H1 (cell line): ENCODE data around the gene TOP3B. TPM values are rescaled to one million over a fixed set of nuclear protein-coding genes. Genes with fewer than 3 reads are reported as not detected.
A peak's percentile ranks its signal among the peaks of the same experiment; 100 is the strongest.

Experiments
- CTCF ChIA-PET: fragments of 300-600 bp; sonication (Branson Sonifier 250); formaldehyde crosslinking; loops from one replicate; lab custom pipeline; 2021; ENCODE audit not compliant: partially characterized antibody; lab: Charles Lee
- POLR2A ChIA-PET: fragments of 300-600 bp; sonication (Branson Sonifier 250); formaldehyde crosslinking; loops from one replicate; lab custom pipeline; 2021; ENCODE audit warnings: inconsistent platforms; ENCODE audit not compliant: partially characterized antibody; lab: Charles Lee
- DNase-seq, 2 experiments: peaks; one replicate each; pipeline versions ENCODE4 v3.0.0 to v3.0.0-alpha.2; 2010 to 2022; ENCODE audit warnings: low spot score in 2 of 2, low read depth in 1 of 2, mixed read lengths in 1 of 2
- FAIRE-seq: peaks from 2 replicates; lab custom pipeline; 2011; peaks lifted over from hg19 to GRCh38; lab: Jason Lieb, UNC
- H2AFZ ChIP-seq: 2 replicates; pipeline ENCODE4 v1.8.1; 2012; ENCODE audit warnings: low read length, inconsistent platforms
- H2AK5ac ChIP-seq: 2 replicates; pipeline ENCODE4 v1.6.1; 2013; ENCODE audit warnings: low read depth, low read length
- H2BK120ac ChIP-seq: replicated peaks from 2 replicates; pipeline ENCODE3; 2013; ENCODE audit warnings: low read depth, low read length, inconsistent platforms
- H2BK12ac ChIP-seq: 2 replicates; pipeline ENCODE4 v1.6.1; 2013; ENCODE audit warnings: low read depth, low read length
- H2BK15ac ChIP-seq: 2 replicates; pipeline ENCODE4 v1.6.1; 2013; ENCODE audit warnings: low read length
- H2BK20ac ChIP-seq: 2 replicates; pipeline ENCODE4 v1.6.1; 2013; ENCODE audit warnings: low read length
- H2BK5ac ChIP-seq: 2 replicates; pipeline ENCODE4 v1.6.1; 2013; ENCODE audit warnings: low read depth, low read length
- H3K14ac ChIP-seq: 2 replicates; pipeline ENCODE4 v1.6.1; 2013; ENCODE audit warnings: inconsistent platforms; ENCODE audit not compliant: insufficient read length
- H3K18ac ChIP-seq: 2 replicates; pipeline ENCODE4 v1.6.1; 2013; ENCODE audit warnings: low read length; ENCODE audit errors: extremely low read depth
- H3K23ac ChIP-seq: 2 replicates; pipeline ENCODE4 v1.6.1; 2013; ENCODE audit warnings: inconsistent platforms; ENCODE audit not compliant: insufficient read length
- H3K23me2 ChIP-seq: 2 replicates; pipeline ENCODE4 v1.6.1; 2013; ENCODE audit warnings: low read depth, low read length
- H3K27ac ChIP-seq: 2 replicates; pipeline ENCODE4 v1.6.1; 2011; ENCODE audit warnings: low read depth, low read length, inconsistent platforms
- H3K27me3 ChIP-seq, 4 experiments: replicated peaks in 1 of 4; 1 replicate in 1 of 4; 2 replicates in 3 of 4; pipeline versions ENCODE4 v1.6.1 to v1.8.1; 2011 to 2013; ENCODE audit warnings: low read length in 3 of 4, mild to moderate bottlenecking in 3 of 4, inconsistent platforms in 2 of 4, mixed read lengths in 2 of 4, moderate library complexity in 1 of 4; ENCODE audit not compliant: control insufficient read depth in 3 of 4, insufficient read depth in 3 of 4; ENCODE audit errors: extremely low read depth in 1 of 4
- H3K36me3 ChIP-seq, 4 experiments: 2 replicates each; pipeline versions ENCODE4 v1.6.1 to v1.8.1; 2011 to 2013; ENCODE audit warnings: mild to moderate bottlenecking in 4 of 4, low read length in 3 of 4, moderate library complexity in 2 of 4, control low read depth in 1 of 4, inconsistent platforms in 1 of 4; ENCODE audit not compliant: insufficient read depth in 4 of 4, control insufficient read depth in 2 of 4
- H3K4ac ChIP-seq: replicated peaks from 2 replicates; pipeline ENCODE3; 2013; ENCODE audit warnings: low read length, low read depth, mixed read lengths, inconsistent platforms; ENCODE audit not compliant: insufficient read length
- H3K4me1 ChIP-seq, 4 experiments: replicated peaks in 1 of 4; 1 replicate in 1 of 4; 2 replicates in 3 of 4; pipeline versions ENCODE4 v1.6.1 to v1.8.1; 2011 to 2013; ENCODE audit warnings: low read length in 3 of 4, inconsistent platforms in 2 of 4, mixed read lengths in 1 of 4; ENCODE audit not compliant: insufficient read depth in 4 of 4, control insufficient read depth in 3 of 4
- H3K4me2 ChIP-seq, 2 experiments: 2 replicates each; pipeline versions ENCODE4 v1.6.1 to v1.8.1; 2011 to 2013; ENCODE audit warnings: low read depth in 2 of 2, low read length in 2 of 2, control low read depth in 1 of 2, inconsistent platforms in 1 of 2, mild to moderate bottlenecking in 1 of 2; ENCODE audit not compliant: insufficient read depth in 1 of 2
- H3K4me3 ChIP-seq, 4 experiments: fragments of 200-600, 300-600 bp in 1 of 4; sonication (generic), shearing (Covaris generic), sonication (Bioruptor Twin) in 1 of 4; 2 replicates each; pipeline versions ENCODE4 v1.5.1 to v1.8.1; 2011 to 2016; ENCODE audit warnings: low read length in 4 of 4, low read depth in 3 of 4, control low read depth in 2 of 4, inconsistent platforms in 2 of 4, mild to moderate bottlenecking in 2 of 4, mixed read lengths in 1 of 4, moderate library complexity in 1 of 4; ENCODE audit not compliant: insufficient read depth in 2 of 4; ENCODE audit errors: extremely low read depth in 1 of 4
- H3K56ac ChIP-seq: replicated peaks from 2 replicates; pipeline ENCODE3; 2013; ENCODE audit warnings: low read depth, mild to moderate bottlenecking, mixed read lengths, low read length, inconsistent platforms; ENCODE audit not compliant: insufficient read length
- H3K79me1 ChIP-seq: 2 replicates; pipeline ENCODE4 v1.6.1; 2013; ENCODE audit warnings: low read depth, low read length, control low read depth
- H3K79me2 ChIP-seq, 2 experiments: 2 replicates each; pipeline versions ENCODE4 v1.6.1 to v1.8.1; 2012 to 2013; ENCODE audit warnings: low read length in 2 of 2, mild to moderate bottlenecking in 2 of 2, inconsistent platforms in 1 of 2; ENCODE audit not compliant: insufficient read depth in 2 of 2, control insufficient read depth in 1 of 2
- H3K9ac ChIP-seq, 4 experiments: replicated peaks in 1 of 4; 1 replicate in 1 of 4; 2 replicates in 3 of 4; pipeline versions ENCODE4 v1.6.1 to v1.8.1; 2011 to 2013; ENCODE audit warnings: low read depth in 3 of 4, low read length in 3 of 4, control low read depth in 2 of 4, mild to moderate bottlenecking in 2 of 4, moderate library complexity in 2 of 4, inconsistent platforms in 1 of 4; ENCODE audit errors: extremely low read depth in 1 of 4
- H3K9me3 ChIP-seq, 2 experiments: 2 replicates each; pipeline versions ENCODE4 v1.6.1 to v1.8.1; 2012 to 2013; ENCODE audit warnings: mild to moderate bottlenecking in 2 of 2, moderate library complexity in 2 of 2, control low read depth in 1 of 2, inconsistent platforms in 1 of 2, low read depth in 1 of 2, low read length in 1 of 2, mixed read lengths in 1 of 2; ENCODE audit not compliant: insufficient read depth in 2 of 2
- H4K20me1 ChIP-seq, 2 experiments: replicated peaks in 1 of 2; 2 replicates each; pipeline versions ENCODE3 to v1.8.1; 2011 to 2013; ENCODE audit warnings: inconsistent platforms in 2 of 2, low read length in 2 of 2, mild to moderate bottlenecking in 1 of 2; ENCODE audit not compliant: insufficient read depth in 2 of 2, control insufficient read depth in 1 of 2
- H4K5ac ChIP-seq: 2 replicates; pipeline ENCODE4 v1.6.1; 2013; ENCODE audit warnings: low read length, low read depth, mixed read lengths, inconsistent platforms; ENCODE audit not compliant: insufficient read length
- H4K8ac ChIP-seq: 2 replicates; pipeline ENCODE4 v1.8.0; 2013; ENCODE audit warnings: mild to moderate bottlenecking, moderate library complexity, low read length, inconsistent platforms; ENCODE audit not compliant: insufficient read depth; ENCODE audit errors: extremely low read depth
- H4K91ac ChIP-seq: replicated peaks from 2 replicates; pipeline ENCODE3; 2013; ENCODE audit warnings: low read length, mixed read lengths, inconsistent platforms; ENCODE audit not compliant: insufficient read length
- CBX8 ChIP-seq: fragments of 300-800, 300-1000 bp; sonication (generic); IDR thresholded peaks from 2 replicates; pipeline ENCODE4 v1.7.1; 2016; ENCODE audit warnings: low read depth, low read length, borderline replicate concordance
- EP300 ChIP-seq, 2 experiments: IDR thresholded peaks; 1 replicate in 1 of 2; 2 replicates in 1 of 2; pipeline ENCODE4 v1.6.1; 2011 to 2012; ENCODE audit warnings: low read depth in 2 of 2, low read length in 2 of 2, mild to moderate bottlenecking in 2 of 2, borderline replicate concordance in 1 of 2, inconsistent platforms in 1 of 2, moderate library complexity in 1 of 2
- HDAC2 ChIP-seq, 2 experiments: fragments of 300-600 bp in 1 of 2; sonication (generic) in 1 of 2; IDR thresholded peaks; 2 replicates each; pipeline ENCODE4 v1.6.1; 2011 to 2012; ENCODE audit warnings: low read depth in 2 of 2, low read length in 2 of 2, mild to moderate bottlenecking in 2 of 2, moderate library complexity in 2 of 2, borderline replicate concordance in 1 of 2, inconsistent platforms in 1 of 2
- JUN ChIP-seq: IDR thresholded peaks from 2 replicates; pipeline ENCODE4 v1.6.1; 2011; ENCODE audit warnings: low read depth, mild to moderate bottlenecking, improper control_type of control experiment, low read length
- NANOG ChIP-seq: IDR thresholded peaks from 2 replicates; pipeline ENCODE4 v1.6.1; 2011; ENCODE audit warnings: low read length, low read depth, mild to moderate bottlenecking, inconsistent platforms; ENCODE audit not compliant: insufficient read depth, poor library complexity, severe bottlenecking
- RXRA ChIP-seq: IDR thresholded peaks from 2 replicates; pipeline ENCODE4 v1.6.1; 2011; ENCODE audit warnings: low read depth, mild to moderate bottlenecking, low read length, moderate library complexity; ENCODE audit not compliant: insufficient read depth
- SP1 ChIP-seq: IDR thresholded peaks from 2 replicates; pipeline ENCODE4 v1.6.1; 2011; ENCODE audit warnings: low read depth, low read length
- WGBS, 2 experiments: shearing (Covaris generic) in 1 of 2; methylation state at CpG; one replicate each; pipeline versions ENCODE4 v1.1.6 to v1.1.7; 2013 to 2015; ENCODE audit warnings: low lambda C conversion rate in 2 of 2, mixed read lengths in 2 of 2, inconsistent platforms in 1 of 2, low coverage in 1 of 2, missing lambda C conversion rate in 1 of 2; ENCODE audit not compliant: insufficient replicate concordance in 2 of 2, insufficient coverage in 1 of 2, insufficient read length in 1 of 2; ENCODE audit errors: extremely low coverage in 1 of 2, missing lambda C conversion rate in 1 of 2; 5-methylcytosine and 5-hydroxymethylcytosine counted together
- polyA plus RNA-seq, 7 experiments: library from polyadenylated mRNA; depleted of rRNA in 3 of 7; stranded (reverse) in 5 of 7; unstranded in 2 of 7; fragments of >200 nt in 5 of 7; fragments of 200-250 nt in 2 of 7; gene quantifications; 1 replicate in 5 of 7; 2 replicates in 1 of 7; 4 replicates in 1 of 7; pipeline versions ENCODE4 v1.2.1 to v1.2.3, GENCODE V29; 2011 to 2013; ENCODE audit warnings: missing spikeins in 2 of 7, mixed read lengths in 2 of 7
- total RNA-seq: library from RNA; stranded (reverse); fragmentation: NEBNext Ultra II Directional; extraction: Animal tissue kit (Norgen Biotek cat#: 25700); gene quantifications from 2 replicates; pipeline ENCODE4 v1.2.1, GENCODE V29; 2021
- TF ChIP-seq, protein P1 (sequence below), 3 experiments: IDR thresholded peaks; 1 replicate in 2 of 3; 2 replicates in 1 of 3; pipeline versions ENCODE4 v1.5.1 to v1.6.1; 2011; ENCODE audit warnings: low read length in 3 of 3, mild to moderate bottlenecking in 3 of 3, inconsistent platforms in 2 of 3, low read depth in 1 of 3, moderate library complexity in 1 of 3; ENCODE audit not compliant: insufficient read depth in 1 of 3; ENCODE audit errors: control extremely low read depth in 1 of 3

The TOP3B gene
- total and polyA plus RNA-seq, 2 of the 8 experiments (the other 6 are each of a cell fraction or from before 2014, with no cell fraction given), result 30.4 to 52.8 TPM

DNA sequence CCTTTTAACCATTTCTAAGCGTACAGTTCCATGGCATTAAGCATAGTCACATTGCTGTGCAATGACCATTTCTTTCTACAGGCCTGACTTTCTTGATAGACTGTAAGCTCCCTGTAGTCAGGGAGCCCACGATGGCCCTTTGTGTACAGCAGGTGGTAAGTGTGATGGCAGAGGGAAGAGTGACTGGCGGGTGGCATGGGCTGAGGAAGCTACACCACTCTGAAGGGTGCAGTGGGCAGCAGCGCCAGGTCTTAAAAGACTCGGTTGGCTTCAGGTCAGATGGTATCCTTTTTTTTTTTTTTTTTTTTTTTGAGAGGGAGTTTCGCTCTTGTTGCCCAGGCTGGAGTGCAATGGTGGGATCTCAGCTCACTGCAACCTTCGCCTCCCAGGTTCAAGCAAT lies 31.5 kb downstream of the TOP3B start:
- Histone ChIP-seq H2BK15ac (no peak overlapping the region), H3K27ac (no peak overlapping the region), H3K14ac (no peak overlapping the region), H3K9me3 (no peaks in the 10 kb centered on the region), H4K91ac (no peak overlapping the region), H2BK120ac (no peak overlapping the region), H4K20me1 (peaks cover 2 to 8% of the 10 kb centered on the region in 2 experiments), H3K79me2 (no peaks in the 10 kb centered on the region), H2AFZ (no peak overlapping the region), H3K23ac (no peak overlapping the region), H3K4me2 (no peak overlapping the region), H2BK20ac (no peak overlapping the region), H4K8ac (0 out of 2 replicates have a peak overlapping the region, but pooled peaks have one; percentile 65), H2BK12ac (no peak overlapping the region), H3K23me2 (no peaks in the 10 kb centered on the region; the same call in 1 of the 2 replicates), H2AK5ac (no peak overlapping the region), H3K56ac (no peak overlapping the region), H3K4me3 (no peak overlapping the region), H3K9ac (no peak overlapping the region), H3K4me1 (peaks cover 0 to 13% (median 8%) of the 10 kb centered on the region in 4 experiments; a peak in 5 of 7 replicates), H3K27me3 (peaks cover 0 to 17% (median 6%) of the 10 kb centered on the region in 4 experiments; a peak in 4 of 7 replicates), H3K36me3 (no peaks in the 10 kb centered on the region), H3K79me1 (no peaks in the 10 kb centered on the region; the same call in 1 of the 2 replicates), H3K4ac (no peak overlapping the region), H4K5ac (no peak overlapping the region), H2BK5ac (no peak overlapping the region), H3K18ac (no peak overlapping the region)
- ChIA-PET POLR2A (no interaction called here), CTCF (interaction anchor here (1.3 to 8.0 kb wide), 2 partner anchors 13 to 19 kb away, joined by 5 to 60 read pairs; no protein-coding TSS in a partner anchor)
- 90% methylated on average over 5 of the region's 7 CpGs; no CpG with 5 or more reads in 1 of the 2 experiments for WGBS, 2 experiments
- DNase-seq (no peak), FAIRE-seq (no peak)
- TF ChIP-seq JUN (no peak), RXRA (no peak), HDAC2 (IDR thresholded peaks at IDR 0.05; ENCODE audit: borderline replicate concordance in 1 of 2, low read depth in 2 of 2, low read length in 2 of 2) (no peak), NANOG (no peak), SP1 (no peak), CBX8 (no peak), EP300 (IDR thresholded peaks at IDR 0.05; ENCODE audit: borderline replicate concordance in 1 of 2, low read depth in 2 of 2, low read length in 2 of 2) (no peak)
- TF ChIP-seq, protein P1, sequence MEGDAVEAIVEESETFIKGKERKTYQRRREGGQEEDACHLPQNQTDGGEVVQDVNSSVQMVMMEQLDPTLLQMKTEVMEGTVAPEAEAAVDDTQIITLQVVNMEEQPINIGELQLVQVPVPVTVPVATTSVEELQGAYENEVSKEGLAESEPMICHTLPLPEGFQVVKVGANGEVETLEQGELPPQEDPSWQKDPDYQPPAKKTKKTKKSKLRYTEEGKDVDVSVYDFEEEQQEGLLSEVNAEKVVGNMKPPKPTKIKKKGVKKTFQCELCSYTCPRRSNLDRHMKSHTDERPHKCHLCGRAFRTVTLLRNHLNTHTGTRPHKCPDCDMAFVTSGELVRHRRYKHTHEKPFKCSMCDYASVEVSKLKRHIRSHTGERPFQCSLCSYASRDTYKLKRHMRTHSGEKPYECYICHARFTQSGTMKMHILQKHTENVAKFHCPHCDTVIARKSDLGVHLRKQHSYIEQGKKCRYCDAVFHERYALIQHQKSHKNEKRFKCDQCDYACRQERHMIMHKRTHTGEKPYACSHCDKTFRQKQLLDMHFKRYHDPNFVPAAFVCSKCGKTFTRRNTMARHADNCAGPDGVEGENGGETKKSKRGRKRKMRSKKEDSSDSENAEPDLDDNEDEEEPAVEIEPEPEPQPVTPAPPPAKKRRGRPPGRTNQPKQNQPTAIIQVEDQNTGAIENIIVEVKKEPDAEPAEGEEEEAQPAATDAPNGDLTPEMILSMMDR (IDR thresholded peaks at IDR 0.05; ENCODE audit: control extremely low read depth in 1 of 3, insufficient read depth in 1 of 3, low read depth in 1 of 3, low read length in 3 of 3), result no peak
